GM12878 (cell line): ENCODE results near the gene ZNF473. TPM values are rescaled to one million over a fixed set of nuclear protein-coding genes. Genes with fewer than 3 reads are reported as not detected.
A peak's percentile ranks its signal among the peaks of the same experiment; 100 is the strongest.

Experiments
- CREB1 ChIP-seq: IDR thresholded peaks from 2 replicates; pipeline ENCODE4 v1.6.1; 2012; ENCODE audit warnings: low read depth, mild to moderate bottlenecking, inconsistent platforms
- CREM ChIP-seq: IDR thresholded peaks from 2 replicates; pipeline ENCODE4 v1.6.1; 2014; ENCODE audit warnings: antibody characterized with exemption, low read depth
- EGR1 ChIP-seq, 2 experiments: IDR thresholded peaks; 1 replicate in 1 of 2; 2 replicates in 1 of 2; pipeline ENCODE4 v1.6.1; 2011 to 2012; ENCODE audit warnings: low read depth in 2 of 2, low read length in 2 of 2, borderline replicate concordance in 1 of 2, mild to moderate bottlenecking in 1 of 2, moderate library complexity in 1 of 2
- GABPA ChIP-seq: IDR thresholded peaks from 2 replicates; pipeline ENCODE4 v1.6.1; 2014; ENCODE audit warnings: antibody characterized with exemption, low read depth, mild to moderate bottlenecking, inconsistent platforms
- HCFC1 ChIP-seq: fragments of 150-350 bp; IDR thresholded peaks from 2 replicates; pipeline ENCODE4 v1.6.1; 2014; ENCODE audit warnings: low read length
- IKZF1 ChIP-seq: fragments of 450-650 bp; conservative IDR thresholded peaks from 2 replicates; pipeline ENCODE4 v1.6.1; 2017; ENCODE audit warnings: antibody characterized with exemption, mild to moderate bottlenecking
- MLLT1 ChIP-seq: fragments of 450-650 bp; IDR thresholded peaks from 2 replicates; pipeline ENCODE4 v1.6.1; 2016; ENCODE audit warnings: mild to moderate bottlenecking
- MXI1 ChIP-seq: fragments of 150-350 bp; IDR thresholded peaks from 2 replicates; pipeline ENCODE4 v1.6.1; 2011; ENCODE audit warnings: low read depth, mild to moderate bottlenecking, inconsistent platforms, low read length, improper control_type of control experiment
- RBBP5 ChIP-seq: fragments of 200-600 bp; sonication (generic); conservative IDR thresholded peaks from 2 replicates; pipeline ENCODE4 v1.6.1; 2016
- SIX5 ChIP-seq: IDR thresholded peaks from 2 replicates; pipeline ENCODE4 v1.6.1; 2011; ENCODE audit warnings: mild to moderate bottlenecking, low read depth, low read length, moderate library complexity; ENCODE audit not compliant: severe bottlenecking
- SMAD5 ChIP-seq: IDR thresholded peaks from 2 replicates; pipeline ENCODE4 v1.6.1; 2016; ENCODE audit warnings: antibody characterized with exemption, low read depth
- SRF ChIP-seq, 2 experiments: IDR thresholded peaks; 2 replicates each; pipeline ENCODE4 v1.6.1; 2011; ENCODE audit warnings: low read depth in 2 of 2, low read length in 2 of 2, mild to moderate bottlenecking in 1 of 2, moderate library complexity in 1 of 2
- TAF1 ChIP-seq: IDR thresholded peaks from 2 replicates; pipeline ENCODE4 v1.6.1; 2011; ENCODE audit warnings: mild to moderate bottlenecking, low read depth, low read length, borderline replicate concordance
- TBL1XR1 ChIP-seq: IDR thresholded peaks from 2 replicates; pipeline ENCODE4 v1.6.1; 2012; ENCODE audit warnings: low read depth, low read length, improper control_type of control experiment
- YY1 ChIP-seq: IDR thresholded peaks from 2 replicates; pipeline ENCODE4 v1.6.1; 2011; ENCODE audit warnings: low read depth, mild to moderate bottlenecking, low read length
- ZNF622 ChIP-seq: fragments of 450-650 bp; IDR thresholded peaks from 2 replicates; pipeline ENCODE4 v1.6.1; 2017; ENCODE audit warnings: mild to moderate bottlenecking, inconsistent platforms
- polyA plus RNA-seq, 11 experiments: library from polyadenylated mRNA; depleted of rRNA in 4 of 11; unstranded in 6 of 11; stranded (reverse) in 5 of 11; fragments of >200 nt; fragmentation: Nextera tagmentation in 4 of 11; fragmentation: Illumina TruSeq in 1 of 11; extraction: Ambion mirVana in 4 of 11; extraction: Trizol in 1 of 11; gene quantifications; 1 replicate in 1 of 11; 2 replicates in 10 of 11; pipeline versions ENCODE4 v1.2.1 to v1.2.3, GENCODE V29; 2011 to 2016; ENCODE audit warnings: inconsistent platforms in 2 of 11, missing spikeins in 2 of 11, low read depth in 1 of 11
- total RNA-seq, 4 experiments: library from RNA; depleted of rRNA in 3 of 4; stranded (reverse); fragments of >200 nt in 3 of 4; fragmentation: Illumina TruSeq in 1 of 4; extraction: Trizol in 1 of 4; gene quantifications; 2 replicates each; pipeline versions ENCODE4 v1.2.1 to v1.2.3, GENCODE V29; 2013 to 2021
- TF ChIP-seq, protein P1 (sequence below): IDR thresholded peaks from 2 replicates; pipeline ENCODE4 v1.6.1; 2012; ENCODE audit warnings: low read depth, low read length, improper control_type of control experiment
- TF ChIP-seq, protein P2 (sequence below): fragments of 450-650 bp; conservative IDR thresholded peaks from 2 replicates; pipeline ENCODE4 v1.6.1; 2017; ENCODE audit warnings: mild to moderate bottlenecking, moderate library complexity

Gene ZNF473
- total and polyA plus RNA-seq, 10 of the 15 experiments (the other 5 are each of a cell fraction or from before 2014, with no cell fraction given) = 2.3 to 14.9 (median 6.3) TPM

DNA sequence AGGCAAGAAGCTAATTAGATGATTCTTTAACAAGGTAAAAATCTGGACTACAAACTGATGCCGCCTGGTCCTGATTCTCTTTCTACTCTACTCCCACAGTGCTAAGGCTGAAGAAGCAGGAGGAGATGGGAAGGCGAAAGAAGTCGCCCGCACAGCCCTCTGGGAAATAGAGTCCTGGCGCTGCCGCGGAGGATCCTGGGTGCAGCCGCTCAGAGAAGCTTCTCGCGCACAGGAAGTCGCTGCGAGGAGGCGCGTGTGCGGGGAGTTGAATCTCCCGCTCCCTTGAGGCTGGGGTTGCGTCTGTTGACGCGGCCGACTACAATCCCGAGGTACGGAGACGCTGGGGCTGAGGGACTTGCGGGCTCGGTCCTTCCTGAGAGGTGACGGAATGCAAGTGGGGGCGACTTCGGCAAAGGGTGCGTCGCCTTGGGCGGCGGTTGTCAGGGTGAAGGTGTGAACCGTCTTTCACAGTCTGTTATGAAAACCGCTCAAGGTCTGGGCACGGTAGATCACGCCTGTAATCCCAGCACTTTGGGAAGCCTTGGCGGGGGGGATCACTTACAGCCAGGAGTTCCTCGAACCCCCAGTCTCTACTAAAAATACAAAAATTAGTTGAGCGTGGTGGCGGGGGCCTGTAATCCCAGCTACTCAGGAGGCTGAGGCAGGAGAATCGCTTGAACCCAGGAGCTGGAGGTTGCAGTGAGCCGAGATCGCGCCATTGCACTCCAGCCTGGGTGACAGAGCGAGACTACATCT is at the start of gene ZNF473 (continued):
- TF ChIP-seq MXI1 (peak; percentile 97), CREM (peak; percentile 77), TAF1 (no peak), MLLT1 (peak; percentile 95), GABPA (peak; percentile 82), ZNF622 (no peak), TBL1XR1 (0 out of 2 replicates have a peak, but pooled peaks have one; percentile 56), CREB1 (peak; percentile 85), YY1 (peak; percentile 64; the same call in 1 of the 2 replicates), SRF (IDR thresholded peaks at IDR 0.05; ENCODE audit: low read depth in 2 of 2, low read length in 2 of 2) (0 out of 4 replicates have a peak, but pooled peaks of 1 of the 2 experiments have one; percentile 22), RBBP5 (no peak), IKZF1 (peak; percentile 70; the same call in 1 of the 2 replicates), SIX5 (peak; percentile 86), SMAD5 (peak; percentile 69; the same call in 1 of the 2 replicates), EGR1 (IDR thresholded peaks at IDR 0.05; ENCODE audit: borderline replicate concordance in 1 of 2, low read depth in 2 of 2, low read length in 2 of 2) (no peak), HCFC1 (peak; percentile 86)
- TF ChIP-seq, protein P1, sequence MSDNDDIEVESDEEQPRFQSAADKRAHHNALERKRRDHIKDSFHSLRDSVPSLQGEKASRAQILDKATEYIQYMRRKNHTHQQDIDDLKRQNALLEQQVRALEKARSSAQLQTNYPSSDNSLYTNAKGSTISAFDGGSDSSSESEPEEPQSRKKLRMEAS = peak; percentile 99
- TF ChIP-seq, protein P2, sequence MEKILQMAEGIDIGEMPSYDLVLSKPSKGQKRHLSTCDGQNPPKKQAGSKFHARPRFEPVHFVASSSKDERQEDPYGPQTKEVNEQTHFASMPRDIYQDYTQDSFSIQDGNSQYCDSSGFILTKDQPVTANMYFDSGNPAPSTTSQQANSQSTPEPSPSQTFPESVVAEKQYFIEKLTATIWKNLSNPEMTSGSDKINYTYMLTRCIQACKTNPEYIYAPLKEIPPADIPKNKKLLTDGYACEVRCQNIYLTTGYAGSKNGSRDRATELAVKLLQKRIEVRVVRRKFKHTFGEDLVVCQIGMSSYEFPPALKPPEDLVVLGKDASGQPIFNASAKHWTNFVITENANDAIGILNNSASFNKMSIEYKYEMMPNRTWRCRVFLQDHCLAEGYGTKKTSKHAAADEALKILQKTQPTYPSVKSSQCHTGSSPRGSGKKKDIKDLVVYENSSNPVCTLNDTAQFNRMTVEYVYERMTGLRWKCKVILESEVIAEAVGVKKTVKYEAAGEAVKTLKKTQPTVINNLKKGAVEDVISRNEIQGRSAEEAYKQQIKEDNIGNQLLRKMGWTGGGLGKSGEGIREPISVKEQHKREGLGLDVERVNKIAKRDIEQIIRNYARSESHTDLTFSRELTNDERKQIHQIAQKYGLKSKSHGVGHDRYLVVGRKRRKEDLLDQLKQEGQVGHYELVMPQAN = peak; percentile 94
